Measurements from ENCODE around the gene CXCL1.

DNA sequence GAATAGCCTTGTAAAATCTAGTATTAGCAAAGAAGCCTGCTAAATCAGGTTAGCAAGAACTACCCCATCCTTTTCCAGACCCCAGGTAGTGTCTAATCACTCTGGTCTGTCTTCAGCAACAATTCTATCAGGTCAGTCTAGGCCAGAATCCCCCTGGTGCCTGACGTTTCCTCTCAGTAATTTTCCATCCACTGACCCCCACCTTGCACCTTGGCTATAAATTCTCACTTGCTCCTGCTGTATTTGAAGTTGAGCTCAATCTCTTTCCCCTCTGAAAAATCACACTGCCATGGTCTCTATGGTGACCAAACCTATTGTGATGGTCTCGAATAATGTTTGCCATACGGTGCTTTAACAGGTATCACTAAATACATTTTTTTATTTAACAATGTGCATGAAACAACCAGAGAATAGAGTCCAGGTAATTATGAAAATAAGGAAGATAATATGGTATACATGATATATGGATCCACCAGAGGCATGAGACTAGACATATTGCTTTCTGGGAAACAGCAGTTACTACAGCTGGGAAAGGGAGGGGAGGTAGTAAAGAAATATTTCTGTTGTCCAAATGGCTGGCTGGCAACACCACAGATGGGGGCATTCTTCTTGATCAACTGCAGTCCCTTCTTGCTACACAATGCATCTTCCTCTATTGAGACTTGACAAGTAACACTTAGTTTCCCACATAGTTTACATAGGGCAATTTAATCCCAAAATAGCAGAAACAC, 33.8 kb downstream of the CXCL1 start:
- TF ChIP-seq EZH2phosphoT487 (IDR thresholded peaks at IDR 0.05; ENCODE audit: borderline replicate concordance, low read length) (no peak), EZH2 (IDR thresholded peaks at IDR 0.05; ENCODE audit: low read length, unreplicated experiment) (no peak)
- TF ChIP-seq, protein P1, sequence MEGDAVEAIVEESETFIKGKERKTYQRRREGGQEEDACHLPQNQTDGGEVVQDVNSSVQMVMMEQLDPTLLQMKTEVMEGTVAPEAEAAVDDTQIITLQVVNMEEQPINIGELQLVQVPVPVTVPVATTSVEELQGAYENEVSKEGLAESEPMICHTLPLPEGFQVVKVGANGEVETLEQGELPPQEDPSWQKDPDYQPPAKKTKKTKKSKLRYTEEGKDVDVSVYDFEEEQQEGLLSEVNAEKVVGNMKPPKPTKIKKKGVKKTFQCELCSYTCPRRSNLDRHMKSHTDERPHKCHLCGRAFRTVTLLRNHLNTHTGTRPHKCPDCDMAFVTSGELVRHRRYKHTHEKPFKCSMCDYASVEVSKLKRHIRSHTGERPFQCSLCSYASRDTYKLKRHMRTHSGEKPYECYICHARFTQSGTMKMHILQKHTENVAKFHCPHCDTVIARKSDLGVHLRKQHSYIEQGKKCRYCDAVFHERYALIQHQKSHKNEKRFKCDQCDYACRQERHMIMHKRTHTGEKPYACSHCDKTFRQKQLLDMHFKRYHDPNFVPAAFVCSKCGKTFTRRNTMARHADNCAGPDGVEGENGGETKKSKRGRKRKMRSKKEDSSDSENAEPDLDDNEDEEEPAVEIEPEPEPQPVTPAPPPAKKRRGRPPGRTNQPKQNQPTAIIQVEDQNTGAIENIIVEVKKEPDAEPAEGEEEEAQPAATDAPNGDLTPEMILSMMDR (conservative IDR thresholded peaks at IDR 0.05; ENCODE audit: low read depth, low read length), result no peak
